Measurements from ENCODE around the gene CTSA.

CTSA gene

DNA sequence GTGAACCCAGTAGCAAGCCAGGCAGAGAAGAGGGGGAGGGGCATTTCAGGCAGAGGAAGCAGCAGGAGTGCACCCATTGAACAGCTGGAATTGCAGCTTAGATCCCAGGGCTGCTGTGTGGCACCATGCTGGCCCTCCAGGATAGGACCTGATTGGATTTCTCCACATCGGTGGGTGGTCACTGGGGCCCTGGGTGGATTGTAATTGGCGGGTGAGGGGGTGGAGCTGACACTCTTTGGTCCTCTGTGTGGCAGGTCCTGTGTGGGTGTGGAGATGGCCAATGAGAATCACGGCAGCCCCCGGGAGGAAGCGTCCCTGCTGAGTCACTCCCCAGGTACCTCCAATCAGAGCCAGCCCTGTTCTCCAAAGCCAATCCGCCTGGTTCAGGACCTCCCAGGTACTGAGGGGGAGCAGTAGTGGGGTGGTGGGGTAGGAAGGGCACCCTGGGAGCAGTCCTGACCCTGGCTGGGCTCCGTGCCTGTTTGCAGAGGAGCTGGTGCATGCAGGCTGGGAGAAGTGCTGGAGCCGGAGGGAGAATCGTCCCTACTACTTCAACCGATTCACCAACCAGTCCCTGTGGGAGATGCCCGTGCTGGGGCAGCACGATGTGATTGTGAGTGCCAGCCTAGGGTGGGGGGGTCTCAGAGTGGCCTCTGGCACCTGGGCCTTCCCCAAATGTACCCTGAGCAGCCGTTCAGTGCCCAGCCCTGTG lies 47.7 kb downstream of the CTSA start:
- Histone ChIP-seq H3K27ac (ENCODE audit: low read depth in 2 of 2, low read length in 2 of 2) (no peak overlapping the region), H3K9me3 (ENCODE audit: control insufficient read depth in 2 of 2, low read length in 2 of 2) (no peaks in the 10 kb centered on the region), H3K9ac (ENCODE audit: low read depth in 1 of 2, low read length in 2 of 2) (no peak overlapping the region), H3K4me3 (ENCODE audit: low read length in 2 of 2) (no peak overlapping the region), H3K36me3 (ENCODE audit: control insufficient read depth in 2 of 2, insufficient read depth in 2 of 2, low read length in 2 of 2) (peaks cover 55 to 61% of the 10 kb centered on the region in 2 donors), H3K4me1 (ENCODE audit: control insufficient read depth in 2 of 2, insufficient read depth in 2 of 2, low read length in 2 of 2) (peaks cover 4 to 5% of the 10 kb centered on the region in 2 donors), H3K27me3 (ENCODE audit: control insufficient read depth in 2 of 2, insufficient read depth in 2 of 2, low read length in 2 of 2) (no peaks in the 10 kb centered on the region)

DNA sequence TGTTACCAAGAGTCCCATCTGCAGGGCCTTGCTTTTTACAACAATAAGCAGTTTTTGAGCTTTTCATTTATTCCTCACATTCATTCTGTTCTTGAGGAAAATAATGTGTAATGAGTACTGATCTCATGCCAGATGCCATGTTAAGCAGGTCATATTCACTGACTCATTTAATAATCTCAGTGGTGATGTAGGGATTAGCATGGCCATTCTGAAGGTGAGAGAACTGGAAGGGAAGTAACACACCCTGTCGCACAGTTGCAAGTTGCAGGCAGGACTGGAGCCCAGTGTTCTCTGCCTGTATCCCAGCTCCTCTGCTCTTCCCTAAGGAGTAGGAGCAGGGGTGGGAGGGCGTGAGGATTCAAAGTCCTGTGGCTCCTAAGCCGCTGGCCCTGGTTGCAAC lies 48.9 kb downstream of the CTSA start:
- H3K9me3 ChIP-seq (ENCODE audit: control insufficient read depth in 2 of 2, low read length in 2 of 2) = no peaks in the 10 kb centered on the region
- peaks cover 4 to 5% of the 10 kb centered on the region in 2 donors for H3K4me1 ChIP-seq (ENCODE audit: control insufficient read depth in 2 of 2, insufficient read depth in 2 of 2, low read length in 2 of 2)
- no peak overlapping the region for H3K4me3 ChIP-seq (ENCODE audit: low read length in 2 of 2)
- H3K27me3 ChIP-seq (ENCODE audit: control insufficient read depth in 2 of 2, insufficient read depth in 2 of 2, low read length in 2 of 2) = no peaks in the 10 kb centered on the region
- no peak overlapping the region for H3K9ac ChIP-seq (ENCODE audit: low read depth in 1 of 2, low read length in 2 of 2)
- H3K36me3 ChIP-seq (ENCODE audit: control insufficient read depth in 2 of 2, insufficient read depth in 2 of 2, low read length in 2 of 2) = peaks cover 66 to 73% of the 10 kb centered on the region in 2 donors
- H3K27ac ChIP-seq (ENCODE audit: low read depth in 2 of 2, low read length in 2 of 2) = no peak overlapping the region

DNA sequence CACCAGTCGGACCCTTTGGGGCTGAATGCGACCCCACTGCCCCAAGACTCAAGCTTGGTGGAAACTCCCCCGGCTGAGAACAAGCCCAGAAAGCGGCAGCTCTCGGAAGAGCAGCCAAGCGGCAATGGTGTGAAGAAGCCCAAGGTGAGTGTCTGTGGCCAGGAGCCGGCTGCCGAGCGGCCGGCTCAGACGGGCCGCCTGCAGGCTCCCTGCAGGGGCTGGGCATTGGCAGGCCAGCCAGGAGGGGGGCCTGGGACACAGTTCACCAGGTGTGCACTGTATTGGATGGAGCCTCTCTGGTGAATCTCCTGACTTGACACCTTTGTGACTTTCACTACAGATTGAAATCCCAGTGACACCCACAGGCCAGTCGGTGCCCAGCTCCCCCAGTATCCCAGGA lies 49.3 kb downstream of the CTSA start:
- Histone ChIP-seq H3K4me3 (ENCODE audit: low read length in 2 of 2) (no peak overlapping the region), H3K36me3 (ENCODE audit: control insufficient read depth in 2 of 2, insufficient read depth in 2 of 2, low read length in 2 of 2) (peaks cover 71 to 77% of the 10 kb centered on the region in 2 donors), H3K27ac (ENCODE audit: low read depth in 2 of 2, low read length in 2 of 2) (no peak overlapping the region), H3K9ac (ENCODE audit: low read depth in 1 of 2, low read length in 2 of 2) (no peak overlapping the region), H3K4me1 (ENCODE audit: control insufficient read depth in 2 of 2, insufficient read depth in 2 of 2, low read length in 2 of 2) (peaks cover 4 to 5% of the 10 kb centered on the region in 2 donors), H3K27me3 (ENCODE audit: control insufficient read depth in 2 of 2, insufficient read depth in 2 of 2, low read length in 2 of 2) (no peaks in the 10 kb centered on the region), H3K9me3 (ENCODE audit: control insufficient read depth in 2 of 2, low read length in 2 of 2) (no peaks in the 10 kb centered on the region)

DNA sequence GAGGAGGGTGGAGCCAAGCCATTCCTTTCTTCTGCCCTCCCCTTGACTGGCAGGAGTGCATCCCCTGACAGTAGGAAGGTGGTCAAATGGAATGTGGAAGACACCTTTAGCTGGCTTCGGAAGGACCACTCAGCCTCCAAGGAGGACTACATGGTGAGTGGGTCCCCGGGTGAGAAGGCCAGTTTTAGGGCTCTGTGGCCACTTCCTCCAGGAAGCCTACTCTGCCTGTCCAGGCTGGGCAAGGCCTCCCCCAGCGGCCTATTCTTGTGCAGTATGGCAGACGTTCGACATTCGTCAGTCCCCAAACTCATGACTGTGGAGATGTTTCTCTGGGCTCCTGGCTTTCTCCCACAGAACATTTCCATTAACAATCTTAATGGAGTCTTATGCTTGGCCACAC lies 52.5 kb downstream of the CTSA start:
- no peaks in the 10 kb centered on the region for H3K4me1 ChIP-seq (ENCODE audit: control insufficient read depth in 2 of 2, insufficient read depth in 2 of 2, low read length in 2 of 2)
- no peak overlapping the region for H3K27ac ChIP-seq (ENCODE audit: low read depth in 2 of 2, low read length in 2 of 2)
- no peak overlapping the region for H3K4me3 ChIP-seq (ENCODE audit: low read length in 2 of 2)
- no peak overlapping the region for H3K9ac ChIP-seq (ENCODE audit: low read depth in 1 of 2, low read length in 2 of 2)
- no peaks in the 10 kb centered on the region for H3K27me3 ChIP-seq (ENCODE audit: control insufficient read depth in 2 of 2, insufficient read depth in 2 of 2, low read length in 2 of 2)
- peaks cover 86 to 88% of the 10 kb centered on the region in 2 donors for H3K36me3 ChIP-seq (ENCODE audit: control insufficient read depth in 2 of 2, insufficient read depth in 2 of 2, low read length in 2 of 2)
- no peaks in the 10 kb centered on the region for H3K9me3 ChIP-seq (ENCODE audit: control insufficient read depth in 2 of 2, low read length in 2 of 2)

DNA sequence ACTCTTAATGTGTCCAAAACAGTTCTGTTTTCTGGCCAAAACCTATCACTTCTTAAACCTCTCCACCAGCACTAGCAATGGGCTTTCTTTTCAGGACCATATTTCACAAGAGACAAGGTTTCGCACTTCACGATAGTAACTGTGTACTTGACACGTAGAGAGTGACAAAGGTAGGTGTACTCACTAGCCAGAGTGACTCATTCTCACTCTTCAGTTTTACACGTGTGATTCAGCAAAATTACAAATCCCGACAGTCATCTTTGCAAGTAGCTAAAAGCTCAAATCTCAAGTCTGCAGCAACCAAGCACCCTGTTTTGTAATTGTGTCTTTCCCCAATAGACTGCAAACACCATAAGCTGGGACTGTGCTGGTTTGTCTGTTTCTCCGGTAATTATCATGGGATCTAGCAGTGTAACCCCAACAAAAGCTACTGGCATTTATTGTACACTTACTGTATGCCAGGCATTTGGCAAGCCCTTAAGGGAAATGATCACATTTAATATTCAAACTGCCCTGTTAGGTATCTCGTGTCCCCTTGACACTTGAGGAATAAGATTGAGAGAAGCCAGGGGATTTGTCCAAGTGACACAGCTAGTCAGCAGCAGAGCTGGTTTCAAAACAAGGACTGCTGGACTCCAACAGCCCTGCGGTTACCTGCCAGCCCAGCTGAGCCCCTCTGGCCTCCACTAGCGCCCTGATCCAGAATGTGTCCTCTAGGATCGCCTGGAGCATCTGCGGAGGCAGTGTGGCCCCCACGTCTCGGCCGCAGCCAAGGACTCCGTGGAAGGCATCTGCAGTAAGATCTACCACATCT lies 53.2 kb downstream of the CTSA start:
- H3K9me3 ChIP-seq (ENCODE audit: control insufficient read depth in 2 of 2, low read length in 2 of 2) = no peaks in the 10 kb centered on the region
- no peak overlapping the region for H3K9ac ChIP-seq (ENCODE audit: low read depth in 1 of 2, low read length in 2 of 2)
- H3K4me1 ChIP-seq (ENCODE audit: control insufficient read depth in 2 of 2, insufficient read depth in 2 of 2, low read length in 2 of 2) = no peaks in the 10 kb centered on the region
- H3K36me3 ChIP-seq (ENCODE audit: control insufficient read depth in 2 of 2, insufficient read depth in 2 of 2, low read length in 2 of 2) = peaks cover 86 to 88% of the 10 kb centered on the region in 2 donors
- no peak overlapping the region for H3K4me3 ChIP-seq (ENCODE audit: low read length in 2 of 2)
- no peaks in the 10 kb centered on the region for H3K27me3 ChIP-seq (ENCODE audit: control insufficient read depth in 2 of 2, insufficient read depth in 2 of 2, low read length in 2 of 2)
- no peak overlapping the region for H3K27ac ChIP-seq (ENCODE audit: low read depth in 2 of 2, low read length in 2 of 2)

DNA sequence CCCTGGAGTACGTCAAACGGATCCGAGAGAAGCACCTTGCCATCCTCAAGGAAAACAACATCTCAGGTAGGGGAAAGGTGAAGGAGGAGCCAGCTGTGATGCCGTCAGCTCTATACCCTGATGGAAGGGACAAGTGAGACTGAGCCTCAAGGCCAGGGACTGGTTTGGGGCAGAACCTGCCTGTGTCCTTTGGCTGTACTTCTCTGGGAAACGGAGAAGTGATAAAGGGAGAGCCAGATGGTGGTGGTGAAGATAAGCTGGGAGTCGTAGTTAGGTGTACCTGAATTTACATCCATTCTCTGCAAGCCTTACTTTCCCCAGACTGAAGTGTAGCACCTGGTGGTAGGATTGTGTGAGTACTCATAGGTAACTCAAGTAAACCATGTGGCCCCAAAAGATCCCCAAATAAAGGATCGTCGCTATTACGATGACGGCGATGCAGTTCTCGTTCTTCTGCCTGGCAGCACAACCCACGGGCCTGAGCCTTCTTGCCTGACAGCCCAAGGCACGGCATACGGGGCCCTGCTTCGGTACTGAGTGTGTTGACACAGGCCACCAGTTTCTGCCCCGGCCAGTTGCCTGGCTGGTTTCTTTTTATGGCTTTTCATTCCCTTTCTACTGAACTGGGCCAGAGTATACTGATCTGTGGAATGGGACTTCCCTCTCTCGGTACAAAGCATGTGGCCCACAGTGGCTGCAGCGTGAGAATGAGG lies 54.0 kb downstream of the CTSA start:
- Histone ChIP-seq H3K4me1 (ENCODE audit: control insufficient read depth in 2 of 2, insufficient read depth in 2 of 2, low read length in 2 of 2) (no peaks in the 10 kb centered on the region), H3K4me3 (ENCODE audit: low read length in 2 of 2) (no peak overlapping the region), H3K36me3 (ENCODE audit: control insufficient read depth in 2 of 2, insufficient read depth in 2 of 2, low read length in 2 of 2) (peaks cover 85 to 88% of the 10 kb centered on the region in 2 donors), H3K9ac (ENCODE audit: low read depth in 1 of 2, low read length in 2 of 2) (no peak overlapping the region), H3K27ac (ENCODE audit: low read depth in 2 of 2, low read length in 2 of 2) (no peak overlapping the region), H3K9me3 (ENCODE audit: control insufficient read depth in 2 of 2, low read length in 2 of 2) (no peaks in the 10 kb centered on the region), H3K27me3 (ENCODE audit: control insufficient read depth in 2 of 2, insufficient read depth in 2 of 2, low read length in 2 of 2) (no peaks in the 10 kb centered on the region)

DNA sequence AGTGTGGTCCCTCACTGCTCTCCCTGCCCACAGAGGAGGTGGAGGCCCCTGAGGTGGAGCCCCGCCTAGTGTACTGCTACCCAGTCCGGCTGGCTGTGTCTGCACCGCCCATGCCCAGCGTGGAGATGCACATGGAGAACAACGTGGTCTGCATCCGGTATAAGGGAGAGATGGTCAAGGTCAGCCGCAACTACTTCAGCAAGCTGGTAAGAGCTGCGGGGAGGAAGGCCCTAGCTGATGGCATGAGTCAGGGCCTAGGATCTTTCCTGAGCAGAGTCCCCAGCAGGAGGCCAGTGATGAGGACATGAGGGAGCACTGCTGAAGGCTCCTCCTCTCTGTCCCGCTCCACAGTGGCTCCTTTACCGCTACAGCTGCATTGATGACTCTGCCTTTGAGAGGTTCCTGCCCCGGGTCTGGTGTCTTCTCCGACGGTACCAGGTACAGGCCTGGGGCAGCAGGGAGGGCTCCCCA lies 54.6 kb downstream of the CTSA start:
- no peak overlapping the region for H3K4me3 ChIP-seq (ENCODE audit: low read length in 2 of 2)
- H3K27ac ChIP-seq (ENCODE audit: low read depth in 2 of 2, low read length in 2 of 2) = no peak overlapping the region
- H3K9ac ChIP-seq (ENCODE audit: low read depth in 1 of 2, low read length in 2 of 2) = no peak overlapping the region
- H3K4me1 ChIP-seq (ENCODE audit: control insufficient read depth in 2 of 2, insufficient read depth in 2 of 2, low read length in 2 of 2) = no peaks in the 10 kb centered on the region
- no peaks in the 10 kb centered on the region for H3K9me3 ChIP-seq (ENCODE audit: control insufficient read depth in 2 of 2, low read length in 2 of 2)
- H3K27me3 ChIP-seq (ENCODE audit: control insufficient read depth in 2 of 2, insufficient read depth in 2 of 2, low read length in 2 of 2) = no peaks in the 10 kb centered on the region
- peaks cover 84 to 87% of the 10 kb centered on the region in 2 donors for H3K36me3 ChIP-seq (ENCODE audit: control insufficient read depth in 2 of 2, insufficient read depth in 2 of 2, low read length in 2 of 2)

DNA sequence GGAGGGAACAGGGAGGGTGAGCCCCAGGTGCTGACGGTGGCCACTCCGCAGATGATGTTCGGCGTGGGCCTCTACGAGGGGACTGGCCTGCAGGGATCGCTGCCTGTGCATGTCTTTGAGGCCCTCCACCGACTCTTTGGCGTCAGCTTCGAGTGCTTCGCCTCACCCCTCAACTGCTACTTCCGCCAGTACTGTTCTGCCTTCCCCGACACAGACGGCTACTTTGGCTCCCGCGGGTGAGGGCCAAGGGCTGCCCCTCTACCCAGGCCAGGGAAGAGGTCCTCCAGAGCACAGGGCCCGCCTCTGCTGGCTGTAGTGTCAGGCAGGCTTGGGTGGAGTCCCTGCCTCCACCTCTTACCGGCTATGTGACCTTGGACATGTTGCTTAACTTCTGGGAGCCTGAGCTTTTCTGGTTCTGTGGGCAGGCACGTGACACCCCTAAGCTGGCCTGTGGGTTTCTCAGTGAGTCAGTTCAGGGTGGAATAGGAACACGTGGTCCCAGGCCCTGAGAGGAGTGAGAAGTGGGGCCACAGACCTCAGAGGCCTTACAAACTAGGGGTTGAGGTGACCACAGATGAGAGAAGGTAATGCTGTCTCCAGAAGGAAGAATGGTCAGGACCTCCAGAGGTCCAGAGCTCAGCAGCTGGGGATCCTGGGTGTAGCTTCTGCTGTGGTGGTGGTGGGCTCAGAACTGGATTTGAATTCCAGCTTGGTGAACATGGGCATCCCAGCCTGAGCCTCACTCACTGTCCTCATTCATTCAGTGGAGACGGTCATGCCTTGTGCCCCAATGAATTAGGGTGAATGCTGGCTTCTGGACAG lies 55.2 kb downstream of the CTSA start:
- Histone ChIP-seq H3K27ac (ENCODE audit: low read depth in 2 of 2, low read length in 2 of 2) (no peak overlapping the region), H3K4me3 (ENCODE audit: low read length in 2 of 2) (no peak overlapping the region), H3K27me3 (ENCODE audit: control insufficient read depth in 2 of 2, insufficient read depth in 2 of 2, low read length in 2 of 2) (no peaks in the 10 kb centered on the region), H3K9ac (ENCODE audit: low read depth in 1 of 2, low read length in 2 of 2) (no peak overlapping the region), H3K9me3 (ENCODE audit: control insufficient read depth in 2 of 2, low read length in 2 of 2) (no peaks in the 10 kb centered on the region), H3K4me1 (ENCODE audit: control insufficient read depth in 2 of 2, insufficient read depth in 2 of 2, low read length in 2 of 2) (no peaks in the 10 kb centered on the region), H3K36me3 (ENCODE audit: control insufficient read depth in 2 of 2, insufficient read depth in 2 of 2, low read length in 2 of 2) (peaks cover 82 to 85% of the 10 kb centered on the region in 2 donors)

DNA sequence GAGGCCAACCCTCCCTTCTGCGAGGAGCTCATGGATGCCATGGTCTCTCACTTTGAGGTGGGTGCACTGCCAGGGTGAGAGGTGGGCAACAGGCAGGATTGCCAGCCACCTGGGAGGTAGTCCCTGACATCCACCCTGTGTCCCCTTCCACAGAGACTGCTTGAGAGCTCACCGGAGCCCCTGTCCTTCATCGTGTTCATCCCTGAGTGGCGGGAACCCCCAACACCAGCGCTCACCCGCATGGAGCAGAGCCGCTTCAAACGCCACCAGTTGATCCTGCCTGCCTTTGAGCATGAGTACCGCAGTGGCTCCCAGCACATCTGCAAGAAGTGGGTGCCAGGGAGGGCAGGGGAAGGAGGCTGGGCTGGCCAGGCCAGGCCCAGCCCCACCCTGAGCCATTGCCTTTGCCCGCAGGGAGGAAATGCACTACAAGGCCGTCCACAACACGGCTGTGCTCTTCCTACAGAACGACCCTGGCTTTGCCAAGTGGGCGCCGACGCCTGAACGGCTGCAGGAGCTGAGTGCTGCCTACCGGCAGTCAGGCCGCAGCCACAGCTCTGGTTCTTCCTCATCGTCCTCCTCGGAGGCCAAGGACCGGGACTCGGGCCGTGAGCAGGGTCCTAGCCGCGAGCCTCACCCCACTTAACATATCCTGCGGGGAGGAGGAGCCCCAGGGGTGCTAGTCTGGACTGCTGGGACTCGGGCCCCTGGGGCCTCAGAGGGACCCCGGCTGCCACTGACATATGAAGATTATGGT lies 56.2 kb downstream of the CTSA start:
- Histone ChIP-seq H3K4me3 (ENCODE audit: low read length in 2 of 2) (no peak overlapping the region), H3K27me3 (ENCODE audit: control insufficient read depth in 2 of 2, insufficient read depth in 2 of 2, low read length in 2 of 2) (no peaks in the 10 kb centered on the region), H3K36me3 (ENCODE audit: control insufficient read depth in 2 of 2, insufficient read depth in 2 of 2, low read length in 2 of 2) (peaks cover 91 to 92% of the 10 kb centered on the region in 2 donors), H3K9me3 (ENCODE audit: control insufficient read depth in 2 of 2, low read length in 2 of 2) (no peaks in the 10 kb centered on the region), H3K27ac (ENCODE audit: low read depth in 2 of 2, low read length in 2 of 2) (no peak overlapping the region), H3K9ac (ENCODE audit: low read depth in 1 of 2, low read length in 2 of 2) (no peak overlapping the region), H3K4me1 (ENCODE audit: control insufficient read depth in 2 of 2, insufficient read depth in 2 of 2, low read length in 2 of 2) (no peaks in the 10 kb centered on the region)

All from mucosa of rectum (tissue), 2 donors.